ENCODE results near the gene ACLY.
"Not testable (repeated sequence)": the region's sequence is repeated elsewhere in the genome, so short reads cannot be mapped to it uniquely, and the experiment has no call there.

Gene ACLY

DNA sequence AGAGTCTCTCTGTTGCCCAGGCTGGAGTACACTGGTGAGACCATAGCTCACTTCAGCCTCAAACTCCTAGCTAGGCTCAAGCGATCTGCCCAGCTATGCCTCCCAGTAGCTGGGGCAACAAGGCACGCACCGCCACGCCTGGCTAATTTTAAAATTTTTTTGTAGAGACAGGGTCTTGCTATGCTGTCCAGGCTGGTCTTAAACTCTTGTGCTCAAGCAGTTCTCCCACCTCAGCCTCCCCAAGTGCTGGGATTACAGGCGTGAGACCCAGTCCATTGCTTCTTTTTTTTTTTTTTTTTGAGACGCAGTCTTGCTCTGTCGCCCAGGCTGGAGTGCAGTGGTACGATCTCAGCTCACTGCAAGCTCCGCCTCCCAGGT lies 44.5 kb downstream of the ACLY start:
- in situ Hi-C loops (cut with MboI; ENCODE audit: low sequenced_read_pairs), result not testable (repeated sequence)

DNA sequence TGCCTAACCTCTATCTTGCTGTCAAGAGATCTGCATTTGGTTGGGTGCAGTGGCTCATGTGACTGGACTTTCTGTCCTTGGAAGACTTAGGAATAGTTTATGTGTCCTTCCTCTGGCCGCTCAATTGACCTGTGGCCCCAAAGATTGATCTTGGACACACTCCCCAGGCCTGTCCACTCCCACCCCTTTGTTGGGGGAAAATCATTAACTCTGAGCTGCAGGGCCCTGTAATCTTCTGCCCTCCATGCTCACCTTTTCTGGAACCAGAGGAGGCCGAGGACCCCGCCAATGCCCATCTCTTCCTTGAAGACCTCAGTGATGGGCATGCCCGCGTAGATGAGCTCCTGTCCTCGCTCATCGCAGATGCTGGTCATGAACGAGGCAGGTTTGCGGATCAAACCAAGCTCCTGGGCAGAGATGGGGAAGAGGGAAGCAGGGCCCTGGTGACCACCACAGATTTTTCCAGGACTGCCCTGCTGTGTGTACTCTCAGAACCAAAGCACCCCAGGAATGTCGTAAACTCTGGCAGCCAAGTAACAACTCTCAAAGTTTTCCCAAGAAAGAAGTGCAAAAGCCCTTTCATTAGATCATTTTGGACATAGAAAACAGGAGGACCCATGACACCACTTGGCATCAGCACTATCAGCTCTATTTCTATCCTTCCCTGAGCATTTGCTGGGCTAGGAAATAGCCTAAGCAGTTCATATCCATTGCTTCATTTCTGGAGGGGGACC lies 45.0 kb downstream of the ACLY start:
- in situ Hi-C loops (cut with MboI; ENCODE audit: low sequenced_read_pairs), result no loop called here

DNA sequence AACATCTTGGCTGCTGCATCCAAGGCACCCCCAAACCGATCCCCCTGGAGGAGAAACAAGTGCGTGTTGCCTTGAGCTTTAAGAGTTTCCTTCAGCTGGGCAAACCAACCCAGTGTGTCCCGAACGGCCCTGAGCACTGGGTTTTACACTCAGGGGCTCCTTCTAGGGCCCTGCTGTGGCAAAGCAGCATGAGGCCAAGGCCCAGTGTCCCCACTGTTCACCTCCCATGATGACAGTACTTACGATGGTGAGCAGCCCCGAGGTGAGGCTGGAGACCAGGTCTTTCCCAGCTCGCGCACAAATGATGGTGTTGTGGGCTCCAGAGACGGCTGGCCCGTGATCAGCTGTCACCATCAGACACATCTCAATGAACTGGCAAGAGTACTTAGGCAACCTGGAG lies 47.0 kb downstream of the ACLY start:
- in situ Hi-C loops (cut with MboI; ENCODE audit: low sequenced_read_pairs), result no loop called here

DNA sequence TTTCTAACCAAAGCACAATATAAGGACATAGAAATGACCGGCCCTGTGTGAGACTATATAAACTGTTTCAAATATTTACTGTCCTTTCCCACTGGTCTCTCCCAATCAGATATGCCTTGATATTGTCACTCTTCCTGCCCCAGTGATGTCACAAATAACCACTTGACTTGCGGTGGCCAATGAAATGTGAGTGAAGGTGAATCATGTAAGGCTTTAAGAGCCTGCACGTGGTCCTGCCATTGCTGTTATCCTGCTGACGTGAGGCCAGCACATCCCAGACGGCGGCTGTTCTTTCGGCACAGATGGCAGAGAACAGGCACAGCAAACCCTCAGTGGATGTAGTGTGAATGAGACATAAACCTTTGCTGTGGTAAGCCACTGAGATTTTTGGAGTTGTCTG lies 48.1 kb downstream of the ACLY start:
- in situ Hi-C loops (cut with MboI; ENCODE audit: low sequenced_read_pairs), result no loop called here

DNA sequence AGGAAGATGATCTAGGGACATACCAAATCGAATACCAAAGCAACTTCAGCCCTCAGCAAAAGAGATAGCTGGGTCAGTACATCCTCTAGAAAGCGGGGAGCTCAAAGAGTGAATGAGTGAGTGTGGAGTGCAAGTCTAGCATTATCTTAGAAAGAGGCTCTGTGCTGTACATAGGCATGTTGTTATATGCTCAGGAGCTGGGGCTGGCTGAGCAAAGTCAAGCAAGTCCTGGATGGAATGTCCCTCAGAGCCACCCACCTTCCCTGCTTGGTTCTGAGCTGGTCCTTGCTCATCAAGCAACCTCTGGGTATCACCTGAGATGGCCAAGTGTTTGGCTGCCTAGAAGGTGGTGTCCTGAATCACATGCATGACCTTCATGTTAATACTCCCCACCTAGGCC lies 48.7 kb downstream of the ACLY start:
- in situ Hi-C loops (cut with MboI; ENCODE audit: low sequenced_read_pairs), result no loop called here

DNA sequence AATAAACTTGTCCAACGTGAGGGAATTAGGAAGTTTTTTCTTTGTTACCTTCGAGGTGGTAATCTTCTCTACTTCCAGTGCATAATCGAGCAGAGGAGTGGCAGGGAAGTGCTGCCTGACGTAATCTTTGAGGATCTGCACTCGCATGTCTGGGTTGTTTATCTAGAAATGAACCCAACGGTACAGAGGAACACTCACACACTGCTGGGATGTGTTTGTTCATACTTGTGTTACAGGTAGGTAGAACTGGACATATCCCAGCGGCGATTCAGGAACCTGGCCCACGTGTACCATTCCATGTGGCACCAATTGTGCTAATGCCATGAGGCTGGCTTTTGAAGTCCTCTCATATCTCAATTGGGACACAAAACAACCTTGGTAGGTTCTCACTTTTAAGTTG lies 49.3 kb downstream of the ACLY start:
- in situ Hi-C loops (cut with MboI; ENCODE audit: low sequenced_read_pairs), result no loop called here

DNA sequence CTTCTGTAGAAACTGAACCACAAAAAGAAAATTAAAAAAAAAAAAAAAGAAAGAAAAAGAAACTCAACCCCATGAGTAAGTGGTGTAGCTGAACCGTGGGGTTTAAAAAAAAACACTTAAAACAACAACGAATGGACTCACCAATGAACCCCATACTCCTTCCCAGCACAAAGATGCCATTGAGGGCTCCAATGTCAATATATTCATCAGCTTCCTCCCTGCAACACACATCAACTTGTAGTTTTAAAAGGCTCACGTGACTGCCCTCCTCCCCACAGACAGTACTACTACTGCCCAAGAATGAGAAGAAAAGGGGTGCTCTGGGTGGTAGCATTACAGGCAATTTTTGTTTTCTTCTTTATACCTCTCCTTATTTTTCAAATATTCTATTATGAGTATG lies 50.2 kb downstream of the ACLY start:
- in situ Hi-C loops (cut with MboI; ENCODE audit: low sequenced_read_pairs), result no loop called here

DNA sequence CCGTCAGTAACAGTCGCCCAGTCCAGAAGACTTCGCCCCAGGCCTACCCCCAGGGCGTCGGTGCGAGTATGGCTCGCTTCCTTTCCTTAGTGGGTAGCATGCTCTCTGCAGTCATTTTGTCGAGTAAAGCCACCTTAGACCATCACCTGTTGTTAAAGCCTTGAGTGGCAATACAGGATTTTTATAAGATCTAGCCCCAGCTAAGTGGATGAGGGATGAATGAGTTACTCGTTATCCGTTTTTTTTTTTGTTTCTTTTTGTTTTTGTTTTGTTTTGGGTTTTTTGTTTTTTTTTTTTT lies 53.2 kb downstream of the ACLY start:
- in situ Hi-C loops (cut with MboI; ENCODE audit: low sequenced_read_pairs), result no loop called here

DNA sequence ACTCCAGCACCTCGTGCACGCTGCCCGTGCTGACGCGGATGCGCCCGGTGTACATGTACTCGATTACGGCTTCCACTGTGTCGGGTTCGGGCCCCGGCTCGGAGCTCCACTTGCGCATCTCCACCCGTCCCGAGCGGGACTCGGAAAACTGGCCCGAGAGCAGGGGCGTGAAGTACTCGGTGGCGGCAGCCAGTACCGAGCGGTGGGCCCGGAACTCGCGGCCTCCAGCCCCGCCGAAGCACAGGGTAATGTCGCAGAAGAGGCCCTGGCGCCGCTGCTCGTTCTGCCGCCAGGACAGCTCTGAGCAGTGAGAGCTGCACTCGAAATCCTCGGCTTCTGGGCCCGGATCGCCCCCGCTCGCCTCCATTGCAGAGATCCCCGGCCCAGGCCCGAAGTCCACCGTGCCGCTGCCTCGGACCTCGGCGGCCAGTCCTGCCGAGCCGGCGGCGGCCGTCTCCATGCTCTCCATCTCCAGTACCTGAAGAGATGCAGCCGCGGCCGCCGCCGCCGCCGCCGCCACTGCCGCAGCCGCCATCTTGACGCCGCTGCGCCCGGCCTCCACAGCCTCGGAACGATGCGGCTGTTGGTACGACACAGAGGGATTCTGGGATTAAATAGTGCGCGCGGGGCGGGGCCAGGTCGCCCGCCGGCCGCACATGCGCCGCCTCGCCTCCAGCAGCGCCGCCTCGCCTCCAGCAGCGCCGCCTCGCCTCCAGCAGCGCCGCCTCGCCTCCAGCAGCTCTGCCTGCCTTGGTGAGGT lies 53.7 kb downstream of the ACLY start, which contains the start of gene KLHL11:
Gene KLHL11, minus strand, starts transcription at position 588 of the 760 bp plus-strand sequence. Its CDS starts 53 bp downstream, at position 535.
- in situ Hi-C loops (cut with MboI; ENCODE audit: low sequenced_read_pairs), result no loop called here

DNA sequence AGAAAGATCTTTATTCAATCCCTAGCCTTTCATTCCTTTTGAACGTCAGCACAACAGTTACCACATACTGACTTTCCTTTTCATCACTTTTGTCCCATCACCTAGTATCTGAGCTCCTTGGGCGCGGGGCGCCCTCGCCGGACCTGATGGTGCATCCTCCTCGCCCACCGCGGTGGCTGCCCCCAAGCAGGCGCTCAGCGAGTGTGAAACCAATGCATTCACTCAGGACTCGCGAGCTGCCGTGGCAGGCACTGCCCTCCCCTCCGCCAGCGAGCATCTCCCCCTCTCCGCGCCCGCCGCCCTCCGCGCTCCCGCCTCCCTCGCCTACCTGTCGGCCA lies 54.3 kb downstream of the ACLY start:
- in situ Hi-C loops (cut with MboI; ENCODE audit: low sequenced_read_pairs), result no loop called here

DNA sequence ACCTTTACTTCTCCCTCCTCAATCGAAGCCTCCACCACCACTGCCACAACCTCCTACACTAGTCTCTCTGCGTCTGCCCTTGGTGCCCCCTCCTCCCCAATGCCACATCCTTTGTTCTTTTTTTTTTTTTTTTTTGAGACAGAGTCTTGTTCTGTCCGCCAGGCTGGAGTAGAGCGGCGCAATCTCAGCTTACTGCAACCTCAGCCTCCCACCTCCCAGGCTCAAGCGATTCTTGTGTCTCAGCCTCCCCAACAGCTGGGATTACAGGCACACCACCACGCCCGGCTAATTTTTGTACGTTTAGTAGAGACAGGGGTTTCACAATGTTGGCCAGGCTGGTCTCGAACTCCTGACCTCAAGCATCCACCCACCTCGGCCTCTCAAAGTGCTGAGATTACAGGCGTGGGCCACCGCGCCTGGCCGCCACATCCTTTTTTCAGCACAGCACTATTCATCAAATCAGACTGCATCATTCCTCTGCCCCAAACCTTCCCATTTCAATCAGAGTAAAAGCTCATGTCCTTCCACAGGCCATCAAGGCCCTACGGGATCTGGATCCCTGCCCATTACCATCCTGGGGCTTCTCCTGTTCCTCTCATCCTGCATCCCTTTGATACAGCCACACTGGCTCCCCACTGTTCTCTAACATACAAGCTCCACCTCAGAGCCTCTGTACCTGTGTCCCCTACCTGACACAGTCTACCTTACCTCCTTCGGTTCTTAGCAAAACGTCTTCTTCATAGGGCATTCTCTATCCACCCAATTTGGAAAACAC lies 55.5 kb downstream of the ACLY start:
- in situ Hi-C loops (cut with MboI; ENCODE audit: low sequenced_read_pairs), result no loop called here

DNA sequence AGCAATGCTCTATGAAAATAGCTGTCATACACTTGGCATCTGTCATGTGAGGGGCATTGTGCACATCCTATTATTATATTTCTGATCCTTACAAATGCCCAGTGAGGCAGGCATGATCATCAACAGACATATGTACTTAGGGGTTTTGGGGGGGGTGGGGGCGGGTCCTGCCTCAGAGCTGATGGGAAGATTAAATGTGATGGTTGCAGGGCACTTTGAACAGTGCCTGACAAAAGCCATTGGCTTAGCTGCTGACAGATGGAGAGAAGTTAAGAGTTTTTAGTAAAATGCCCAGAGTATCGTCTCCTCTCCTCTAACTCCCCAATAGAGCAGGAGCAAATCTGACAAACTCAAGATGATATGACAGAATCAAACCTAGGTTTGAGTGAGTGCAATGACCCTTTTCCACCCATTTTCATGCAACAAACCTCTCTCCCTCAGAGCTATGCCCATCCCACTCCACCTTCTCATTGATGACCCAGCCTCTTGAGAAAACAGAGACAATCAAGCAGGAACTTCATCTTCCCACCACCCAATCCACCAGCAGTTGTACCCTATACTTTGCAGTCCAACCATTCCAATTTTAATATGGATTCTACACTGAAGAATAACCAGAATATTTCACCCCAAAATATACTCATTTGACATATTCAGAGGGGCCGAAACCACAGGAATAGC lies 58.4 kb downstream of the ACLY start:
- in situ Hi-C loops (cut with MboI; ENCODE audit: low sequenced_read_pairs), result no loop called here

DNA sequence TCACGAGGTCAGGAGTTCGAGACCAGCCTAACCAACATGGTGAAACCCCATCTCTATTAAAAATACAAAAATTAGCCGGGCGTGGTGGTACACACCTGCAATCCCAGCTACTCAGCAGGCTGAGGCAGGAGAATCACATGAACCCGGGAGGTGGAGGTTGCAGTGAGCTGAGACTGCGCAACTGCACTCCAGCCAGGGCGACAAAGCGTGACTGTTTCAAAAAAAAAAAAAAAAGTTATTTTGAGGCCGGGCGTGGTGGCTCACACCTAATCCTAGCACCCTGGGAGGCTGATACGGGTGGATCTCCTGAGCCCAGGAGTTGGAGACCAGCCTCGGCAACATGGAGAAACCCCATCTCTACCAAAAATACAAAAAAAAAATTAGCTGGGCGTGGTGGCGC lies 67.4 kb downstream of the ACLY start:
- in situ Hi-C loops (cut with MboI; ENCODE audit: low sequenced_read_pairs), result not testable (repeated sequence)

DNA sequence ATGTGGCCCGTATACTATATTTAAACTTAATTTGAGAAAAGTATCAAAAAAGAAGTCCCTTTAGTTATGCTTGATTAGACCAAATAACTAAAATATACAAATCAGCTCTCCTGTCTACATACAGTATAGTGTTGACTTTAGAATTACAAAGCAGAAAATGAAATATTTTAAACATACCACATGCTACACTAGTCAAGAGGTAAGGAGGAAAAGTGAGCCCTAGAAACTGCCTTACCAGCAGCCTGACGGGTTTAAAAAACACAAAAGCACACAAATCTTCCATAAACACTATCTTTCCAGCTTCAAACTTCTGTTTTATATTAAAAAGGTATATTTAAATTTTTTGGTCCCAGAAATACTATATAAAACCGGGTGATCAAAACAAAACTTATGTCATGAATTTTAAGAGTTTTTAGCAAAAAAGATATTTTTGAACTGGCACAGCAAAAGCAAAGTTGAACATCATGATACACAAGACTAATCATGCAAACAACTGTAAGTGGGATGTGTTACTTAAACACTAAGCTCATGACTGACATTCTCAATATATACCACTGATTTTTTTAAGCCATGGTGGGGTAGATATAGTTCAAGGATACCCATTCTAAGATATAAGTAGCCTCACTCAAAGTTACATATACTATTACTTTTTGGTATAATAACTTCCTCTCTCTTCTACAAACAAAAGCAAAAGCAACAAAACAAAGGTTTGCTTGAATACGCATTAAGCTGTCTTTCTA lies 69.3 kb downstream of the ACLY start:
- in situ Hi-C loops (cut with MboI; ENCODE audit: low sequenced_read_pairs), result no loop called here

DNA sequence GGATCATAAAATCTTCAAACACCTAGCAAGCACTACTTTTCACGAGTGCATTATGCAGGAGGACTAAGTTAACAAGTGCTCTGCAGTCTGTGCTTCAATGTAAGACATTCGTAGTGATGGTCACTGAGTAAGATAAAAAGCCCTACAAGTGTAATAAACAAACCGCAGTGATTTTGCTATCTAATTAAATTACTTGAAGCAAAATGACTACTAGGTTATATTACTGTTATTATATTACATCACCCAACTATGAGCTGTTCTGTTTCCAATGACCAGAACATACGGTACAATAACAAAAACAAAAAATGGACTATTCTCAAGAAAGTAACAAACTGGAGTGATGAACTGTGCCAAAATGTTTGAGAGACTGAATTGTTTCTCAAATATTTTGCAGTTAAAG lies 70.0 kb downstream of the ACLY start:
- in situ Hi-C loops (cut with MboI; ENCODE audit: low sequenced_read_pairs), result no loop called here

DNA sequence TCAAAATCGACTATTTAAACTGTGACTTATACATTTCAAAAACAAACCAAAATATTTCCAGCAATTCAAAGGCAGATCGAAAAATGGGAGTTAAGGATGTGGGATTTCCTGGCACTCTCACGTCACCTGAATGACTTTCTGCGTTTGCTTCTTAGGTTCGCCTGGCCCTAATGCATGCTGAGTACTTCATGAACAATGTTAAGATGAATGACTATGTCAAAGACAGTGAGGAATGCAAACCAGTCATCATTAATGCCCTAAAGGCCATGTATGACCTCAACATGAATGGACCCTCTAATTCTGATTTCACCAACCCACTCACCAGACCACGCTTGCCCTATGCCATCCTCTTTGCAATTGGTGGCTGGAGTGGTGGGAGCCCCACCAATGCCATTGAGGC lies 73.8 kb downstream of the ACLY start:
- in situ Hi-C loops (cut with MboI; ENCODE audit: low sequenced_read_pairs), result no loop called here

DNA sequence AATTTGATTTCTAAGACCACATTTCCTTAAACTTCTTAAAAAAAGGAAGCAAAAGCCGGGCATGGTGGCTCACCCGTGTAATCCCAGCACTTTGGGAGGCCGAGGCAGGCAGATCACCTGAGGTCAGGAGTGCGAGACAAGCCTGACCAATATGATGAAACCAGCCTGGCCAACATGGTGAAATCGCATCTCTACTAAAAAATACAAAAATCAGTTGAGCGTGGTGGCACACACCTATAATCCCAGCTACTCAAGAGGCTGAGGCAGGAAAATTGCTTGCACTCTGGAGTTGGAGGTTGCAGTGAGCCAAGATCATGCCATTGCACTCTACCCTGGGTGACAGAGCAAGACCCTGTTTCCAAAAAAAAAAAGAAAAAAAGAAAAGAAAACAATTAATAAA lies 78.0 kb downstream of the ACLY start:
- in situ Hi-C loops (cut with MboI; ENCODE audit: low sequenced_read_pairs), result not testable (repeated sequence)

DNA sequence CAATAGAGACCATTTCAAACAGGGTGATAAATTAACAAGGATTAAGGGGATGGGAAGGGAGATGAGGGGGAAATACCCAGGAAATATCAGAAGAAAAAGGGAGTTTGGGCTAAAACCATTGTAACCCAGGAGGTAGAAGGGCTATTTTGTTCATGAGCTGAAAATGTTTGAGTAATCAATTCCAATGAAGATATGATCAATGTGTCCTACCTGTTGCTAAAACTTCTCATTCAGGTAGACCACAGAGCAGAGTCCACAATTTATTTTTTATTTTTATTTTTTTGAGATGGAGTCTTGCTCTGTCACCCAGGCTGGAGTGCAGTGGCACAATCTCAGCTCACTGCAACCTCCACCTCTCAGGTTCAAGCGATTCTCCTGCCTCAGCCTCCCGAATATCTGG lies 79.3 kb downstream of the ACLY start:
- in situ Hi-C loops (cut with MboI; ENCODE audit: low sequenced_read_pairs), result not testable (repeated sequence)

DNA sequence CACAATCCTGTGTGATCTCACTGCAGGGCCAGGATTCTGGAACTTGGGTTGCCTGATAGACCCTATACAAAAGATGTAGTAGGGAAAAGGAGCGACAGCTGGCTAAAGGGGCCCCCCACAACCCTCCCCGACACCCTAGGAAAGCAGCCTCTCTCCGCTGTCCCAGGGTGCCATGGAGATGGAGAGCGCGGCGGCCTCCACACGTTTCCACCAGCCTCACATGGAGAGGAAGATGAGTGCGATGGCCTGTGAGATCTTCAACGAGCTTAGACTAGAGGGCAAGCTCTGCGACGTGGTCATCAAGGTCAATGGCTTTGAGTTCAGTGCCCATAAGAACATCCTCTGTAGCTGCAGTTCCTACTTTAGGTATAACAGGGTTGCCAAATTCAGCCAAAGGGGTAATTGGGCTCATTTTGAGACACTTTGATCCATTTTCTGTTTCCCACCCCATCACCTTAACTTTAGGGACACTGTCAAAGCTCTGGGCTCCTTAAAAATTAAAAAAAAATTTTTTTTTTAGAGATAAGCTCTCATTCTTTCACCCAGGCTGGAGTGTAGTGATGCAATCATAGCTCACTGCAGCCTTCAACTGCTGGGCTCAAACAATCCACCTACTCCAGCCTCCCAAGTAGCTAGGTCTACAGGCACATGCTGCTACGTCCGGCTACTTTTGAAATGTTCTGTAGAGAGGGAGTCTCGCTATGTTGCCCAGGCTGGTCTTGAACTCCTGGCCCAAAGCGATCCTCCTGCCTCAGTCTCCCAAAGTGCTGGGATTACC lies 80.8 kb downstream of the ACLY start, which contains the start of gene KLHL10:
Gene KLHL10, plus strand, starts transcription at position 65 of the 778 bp plus-strand sequence. Its CDS starts 108 bp downstream, at position 173.
- in situ Hi-C loops (cut with MboI; ENCODE audit: low sequenced_read_pairs), result no loop called here

Data from HL-60/S4 (cell line).